ENCODE data around the gene CPPED1.
A peak's percentile ranks its signal among the peaks of the same experiment; 100 is the strongest.

The CPPED1 gene

DNA sequence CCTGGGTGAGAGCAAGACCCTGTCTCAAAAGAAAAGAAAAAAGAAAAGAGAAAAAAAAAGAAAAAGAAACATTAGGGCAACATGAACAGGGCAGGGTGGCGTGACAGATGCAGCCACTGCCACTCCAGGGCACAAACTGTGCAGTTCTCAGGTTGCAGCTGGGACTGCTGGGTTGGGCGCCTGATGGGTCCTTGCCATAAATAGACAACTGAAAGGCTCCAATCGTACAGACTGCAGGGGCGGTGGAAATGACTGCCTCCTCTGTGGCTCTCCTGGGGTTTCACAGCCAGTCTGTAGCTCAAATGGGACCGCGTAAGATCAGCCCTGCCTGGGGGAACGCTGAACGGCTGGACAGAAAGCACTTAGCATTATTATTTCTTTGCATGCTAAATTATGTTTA, 130.7 kb downstream of the CPPED1 start:
- no peak for DNase-seq (ENCODE audit: low read depth)
- in situ Hi-C loops (cut with HindIII; ENCODE audit: low sequenced_read_pairs) = no loop called here
- no peak overlapping the region for H3K4me3 ChIP-seq (ENCODE audit: low read depth, low read length)
- TF ChIP-seq, protein P1, sequence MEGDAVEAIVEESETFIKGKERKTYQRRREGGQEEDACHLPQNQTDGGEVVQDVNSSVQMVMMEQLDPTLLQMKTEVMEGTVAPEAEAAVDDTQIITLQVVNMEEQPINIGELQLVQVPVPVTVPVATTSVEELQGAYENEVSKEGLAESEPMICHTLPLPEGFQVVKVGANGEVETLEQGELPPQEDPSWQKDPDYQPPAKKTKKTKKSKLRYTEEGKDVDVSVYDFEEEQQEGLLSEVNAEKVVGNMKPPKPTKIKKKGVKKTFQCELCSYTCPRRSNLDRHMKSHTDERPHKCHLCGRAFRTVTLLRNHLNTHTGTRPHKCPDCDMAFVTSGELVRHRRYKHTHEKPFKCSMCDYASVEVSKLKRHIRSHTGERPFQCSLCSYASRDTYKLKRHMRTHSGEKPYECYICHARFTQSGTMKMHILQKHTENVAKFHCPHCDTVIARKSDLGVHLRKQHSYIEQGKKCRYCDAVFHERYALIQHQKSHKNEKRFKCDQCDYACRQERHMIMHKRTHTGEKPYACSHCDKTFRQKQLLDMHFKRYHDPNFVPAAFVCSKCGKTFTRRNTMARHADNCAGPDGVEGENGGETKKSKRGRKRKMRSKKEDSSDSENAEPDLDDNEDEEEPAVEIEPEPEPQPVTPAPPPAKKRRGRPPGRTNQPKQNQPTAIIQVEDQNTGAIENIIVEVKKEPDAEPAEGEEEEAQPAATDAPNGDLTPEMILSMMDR (IDR thresholded peaks at IDR 0.05; ENCODE audit: low read depth, low read length, missing control alignments) = no peak

DNA sequence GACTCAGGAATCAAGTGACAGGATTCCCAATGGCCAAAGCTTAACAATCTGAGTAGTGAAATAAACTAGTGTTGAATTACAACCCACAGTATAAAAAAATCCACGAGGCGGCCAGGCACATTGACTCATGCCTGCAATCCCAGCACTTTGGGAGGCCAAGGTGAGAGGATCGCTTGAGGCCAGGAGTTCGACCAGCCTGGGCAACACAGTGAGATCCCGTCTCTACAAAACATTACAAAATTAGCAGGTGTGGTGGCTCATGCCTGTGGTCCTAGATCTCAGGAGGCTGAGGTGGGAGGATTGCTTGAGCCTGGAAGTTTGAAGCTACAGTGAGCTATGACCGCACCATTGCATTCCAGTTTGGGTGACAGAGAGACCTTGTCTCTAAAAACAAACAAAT, 133.8 kb downstream of the CPPED1 start:
- TF ChIP-seq, protein P1 (IDR thresholded peaks at IDR 0.05; ENCODE audit: low read depth, low read length, missing control alignments) = no peak
- in situ Hi-C loops (cut with HindIII; ENCODE audit: low sequenced_read_pairs) = no loop called here
- no peak overlapping the region for H3K4me3 ChIP-seq (ENCODE audit: low read depth, low read length)
- DNase-seq (ENCODE audit: low read depth) = no peak

GRCh38 chr16:12667909-12668308, 135.8 kb downstream of the CPPED1 start:
- no peak for DNase-seq (ENCODE audit: low read depth)
- TF ChIP-seq, protein P1 (IDR thresholded peaks at IDR 0.05; ENCODE audit: low read depth, low read length, missing control alignments) = no peak
- in situ Hi-C loops (cut with HindIII; ENCODE audit: low sequenced_read_pairs) = no loop called here
- no peak overlapping the region for H3K4me3 ChIP-seq (ENCODE audit: low read depth, low read length)

DNA sequence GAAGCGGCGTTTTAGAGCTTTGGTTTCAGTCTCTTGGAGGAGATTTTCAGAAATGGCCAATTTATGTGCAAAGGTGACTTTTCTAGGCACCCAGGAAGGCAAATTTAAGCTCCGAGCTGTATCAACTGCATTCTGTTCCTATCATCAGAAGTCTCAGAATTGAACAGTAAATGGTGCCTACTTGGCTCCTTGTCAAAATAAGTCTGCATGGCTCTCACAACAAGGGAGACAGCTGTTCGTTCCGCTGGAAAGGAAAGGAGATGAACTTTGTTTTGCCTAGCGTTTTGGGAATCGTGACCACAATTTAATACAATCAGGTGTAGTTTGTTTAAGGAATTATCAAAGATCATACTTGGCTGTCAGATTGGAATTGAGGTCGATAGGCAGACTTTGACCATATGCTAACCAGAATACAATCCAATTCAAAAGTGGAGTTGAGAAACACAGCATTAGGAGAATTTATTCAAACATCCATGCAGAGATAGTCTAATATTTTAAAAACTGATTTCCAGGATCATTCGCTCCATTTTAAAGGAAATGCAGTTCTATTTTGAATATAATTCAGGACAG, 139.4 kb downstream of the CPPED1 start:
- no peak for DNase-seq (ENCODE audit: low read depth)
- in situ Hi-C loops (cut with HindIII; ENCODE audit: low sequenced_read_pairs) = no loop called here
- H3K4me3 ChIP-seq (ENCODE audit: low read depth, low read length) = no peak overlapping the region
- TF ChIP-seq, protein P1 (IDR thresholded peaks at IDR 0.05; ENCODE audit: low read depth, low read length, missing control alignments) = no peak

- TF ChIP-seq, protein P1 (IDR thresholded peaks at IDR 0.05; ENCODE audit: low read depth, low read length, missing control alignments) = no peak
- no peak overlapping the region for H3K4me3 ChIP-seq (ENCODE audit: low read depth, low read length)
- in situ Hi-C loops (cut with HindIII; ENCODE audit: low sequenced_read_pairs) = no loop called here
- peak; percentile 20 for DNase-seq (ENCODE audit: low read depth)
Measured at GRCh38 chr16:12661656-12662172, 142.0 kb downstream of the CPPED1 start.

GRCh38 chr16:12659871-12660270, 143.8 kb downstream of the CPPED1 start:
- TF ChIP-seq, protein P1 (IDR thresholded peaks at IDR 0.05; ENCODE audit: low read depth, low read length, missing control alignments) = no peak
- H3K4me3 ChIP-seq (ENCODE audit: low read depth, low read length) = no peak overlapping the region
- in situ Hi-C loops (cut with HindIII; ENCODE audit: low sequenced_read_pairs) = loop anchor here (5.0 kb wide), 1 partner anchor 57 kb away; no protein-coding TSS in a partner anchor
- DNase-seq (ENCODE audit: low read depth) = no peak

Measured in astrocyte of the cerebellum (primary cell).